SJCRH30 (cell line): ENCODE data around the gene PCDHGC4. TPM values are rescaled to one million over a fixed set of nuclear protein-coding genes. Genes with fewer than 3 reads are reported as not detected.
A peak's percentile ranks its signal among the peaks of the same experiment; 100 is the strongest.

ENCODE experiments used
- DNase-seq, 2 experiments: peaks; one replicate each; pipeline ENCODE4 v3.0.0-alpha.2; 2015 to 2020
- H3K27ac ChIP-seq: fragments of 250-450 bp; sonication (Bioruptor Pico); 2 replicates; pipeline ENCODE4 v1.5.1; 2020; ENCODE audit warnings: mild to moderate bottlenecking, moderate library complexity
- H3K27me3 ChIP-seq: fragments of 250-450 bp; sonication (Bioruptor Pico); 2 replicates; pipeline ENCODE4 v1.5.1; 2020; ENCODE audit warnings: mild to moderate bottlenecking, moderate library complexity
- H3K36me3 ChIP-seq: fragments of 250-450 bp; sonication (Bioruptor Pico); 2 replicates; pipeline ENCODE4 v1.5.1; 2020; ENCODE audit warnings: mild to moderate bottlenecking, moderate library complexity
- H3K4me1 ChIP-seq: fragments of 250-450 bp; sonication (Bioruptor Pico); 2 replicates; pipeline ENCODE4 v1.5.1; 2020; ENCODE audit warnings: mild to moderate bottlenecking, moderate library complexity
- H3K4me3 ChIP-seq: fragments of 250-450 bp; sonication (Bioruptor Pico); 2 replicates; pipeline ENCODE4 v1.5.1; 2020; ENCODE audit warnings: mild to moderate bottlenecking, moderate library complexity
- H3K9me3 ChIP-seq: fragments of 250-450 bp; sonication (Bioruptor Pico); replicated peaks from 2 replicates; pipeline ENCODE4 v1.5.1; 2020; ENCODE audit warnings: mild to moderate bottlenecking, moderate library complexity
- total RNA-seq: library from RNA; depleted of rRNA; stranded (reverse); fragments of >200 nt; shearing (Covaris generic); gene quantifications from 2 replicates; pipeline ENCODE4 v1.2.3, GENCODE V29; 2014; rRNA removed

PCDHGC4 gene
- total RNA-seq = 3.4 and 3.6 TPM in 2 replicates

GRCh38 chr5:141484641-141485311 is at the start of gene PCDHGC4:
PCDHGC4 (plus strand) TSS chr5:141485030; CDS start chr5:141485174, 144 bp downstream.
- no peak for DNase-seq
- no peak within 1 kb of the TSS for H3K4me3 ChIP-seq
- peaks cover 17% of the 10 kb centered on the region for H3K9me3 ChIP-seq
- no peaks in the 10 kb centered on the region for H3K27me3 ChIP-seq
- H3K4me1 ChIP-seq = peaks cover 1% of the 10 kb centered on the region
- H3K36me3 ChIP-seq = peaks cover 97% of the 10 kb centered on the region
- no peak within 1 kb of the TSS for H3K27ac ChIP-seq

GRCh38 chr5:141437221-141437620 is 47.6 kb upstream of the PCDHGC4 start:
- DNase-seq = no peak
- Histone ChIP-seq H3K36me3 (no peaks in the 10 kb centered on the region), H3K27me3 (no peaks in the 10 kb centered on the region), H3K9me3 (no peaks in the 10 kb centered on the region), H3K4me1 (no peaks in the 10 kb centered on the region), H3K27ac (no peak overlapping the region), H3K4me3 (no peak overlapping the region)

GRCh38 chr5:141439411-141440141 is 45.3 kb upstream of the PCDHGC4 start:
- Histone ChIP-seq H3K4me1 (no peaks in the 10 kb centered on the region), H3K4me3 (no peak overlapping the region), H3K27me3 (no peaks in the 10 kb centered on the region), H3K27ac (no peak overlapping the region), H3K9me3 (0 out of 2 replicates have a peak, but pooled peaks cover 2% of the 10 kb centered on the region), H3K36me3 (no peaks in the 10 kb centered on the region)
- DNase-seq = peak in 1 of 2 experiments; percentile 2

DNA sequence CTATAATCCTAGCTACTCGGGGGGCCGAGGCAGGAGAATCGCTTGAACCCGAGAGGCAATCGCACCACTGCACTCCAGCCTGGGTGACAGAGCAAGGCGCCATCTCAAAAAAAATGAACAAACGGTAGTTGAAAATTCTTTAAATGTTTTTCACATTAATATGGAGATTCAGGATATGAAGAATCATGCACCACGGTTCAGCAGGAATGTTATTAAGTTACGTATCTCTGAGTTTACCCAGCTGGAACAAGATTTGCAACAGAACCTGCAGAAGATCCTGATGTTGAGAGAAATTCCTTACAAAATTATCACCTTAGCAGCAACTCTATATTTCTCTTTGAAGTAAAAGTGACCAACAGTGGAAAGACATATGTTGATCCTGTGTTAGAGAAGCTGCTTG is 44.5 kb upstream of the PCDHGC4 start:
- Histone ChIP-seq H3K4me3 (no peak overlapping the region), H3K9me3 (0 out of 2 replicates have a peak, but pooled peaks cover 4% of the 10 kb centered on the region)
- no peak for DNase-seq

DNA sequence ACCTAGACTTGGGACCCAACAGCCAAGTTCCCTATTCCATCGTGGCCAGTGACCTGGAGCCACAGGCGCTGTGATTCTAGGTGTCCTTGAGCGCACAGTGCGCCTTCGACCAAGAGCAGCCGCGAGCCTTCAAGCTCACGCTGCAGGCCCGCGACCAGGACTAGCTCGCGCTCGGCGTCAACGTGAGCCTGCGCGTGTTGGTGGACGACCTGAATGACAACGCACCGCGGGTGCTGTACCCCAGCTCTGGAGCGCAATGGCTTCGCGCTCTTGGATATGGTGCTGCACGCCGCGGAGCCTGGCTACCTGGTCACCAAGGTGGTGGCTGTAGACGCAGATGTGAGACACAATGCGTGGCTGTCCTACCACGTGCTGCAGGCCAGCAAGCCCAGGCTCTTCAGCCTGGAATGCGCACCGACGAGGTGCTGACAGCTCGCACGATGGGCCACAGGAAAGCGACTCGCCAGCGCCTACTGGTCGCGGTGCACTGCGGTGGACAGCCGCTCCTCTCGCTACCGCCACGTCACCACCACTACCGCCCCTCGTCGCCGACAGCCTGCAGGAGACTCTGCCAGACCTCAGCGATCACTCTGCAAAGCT is 43.2 kb upstream of the PCDHGC4 start:
- Histone ChIP-seq H3K4me1 (no peaks in the 10 kb centered on the region), H3K27me3 (no peaks in the 10 kb centered on the region), H3K27ac (no peak overlapping the region), H3K36me3 (no peaks in the 10 kb centered on the region), H3K4me3 (no peak overlapping the region), H3K9me3 (0 out of 2 replicates have a peak, but pooled peaks cover 4% of the 10 kb centered on the region)
- DNase-seq = no peak

More for the DNA sequence above, 44.5 kb upstream of the PCDHGC4 start:
- no peak overlapping the region for H3K27ac ChIP-seq
- H3K4me1 ChIP-seq = no peaks in the 10 kb centered on the region
- H3K27me3 ChIP-seq = no peaks in the 10 kb centered on the region
- no peaks in the 10 kb centered on the region for H3K36me3 ChIP-seq

DNA sequence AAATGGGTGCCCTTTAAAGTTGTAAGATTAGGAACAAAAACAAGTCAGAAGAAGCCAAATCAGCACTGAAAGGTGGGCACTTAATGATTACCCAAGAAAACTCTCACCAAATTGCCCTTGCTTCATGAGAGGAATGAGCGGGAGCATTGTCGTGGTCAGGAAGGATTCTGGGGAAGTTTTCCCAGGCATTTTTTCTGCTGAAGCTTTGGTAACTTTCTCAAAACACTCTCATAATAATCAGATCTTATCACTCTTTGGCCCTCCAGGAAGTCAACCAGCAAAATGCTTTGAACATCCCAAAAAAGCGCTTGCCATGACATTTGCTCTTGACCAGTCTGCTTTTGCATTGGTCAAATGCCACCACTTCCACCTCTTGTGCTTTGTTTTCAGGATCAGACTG is 19.5 kb upstream of the PCDHGC4 start:
- 0 out of 2 replicates have a peak, but pooled peaks cover 2% of the 10 kb centered on the region for H3K4me1 ChIP-seq
- no peak overlapping the region for H3K4me3 ChIP-seq
- no peak for DNase-seq
- no peak overlapping the region for H3K27ac ChIP-seq
- no peaks in the 10 kb centered on the region for H3K27me3 ChIP-seq
- no peaks in the 10 kb centered on the region for H3K36me3 ChIP-seq
- no peaks in the 10 kb centered on the region for H3K9me3 ChIP-seq

- H3K4me1 ChIP-seq = peaks cover 17% of the 10 kb centered on the region
- peak; percentile 95 to 98 for DNase-seq
Observed at GRCh38 chr5:141475625-141476131, 9.2 kb upstream of the PCDHGC4 start, which contains the start of gene PCDHGC3. PCDHGC3 (plus strand) TSS chr5:141475966; CDS start chr5:141476117, 151 bp downstream.

DNA sequence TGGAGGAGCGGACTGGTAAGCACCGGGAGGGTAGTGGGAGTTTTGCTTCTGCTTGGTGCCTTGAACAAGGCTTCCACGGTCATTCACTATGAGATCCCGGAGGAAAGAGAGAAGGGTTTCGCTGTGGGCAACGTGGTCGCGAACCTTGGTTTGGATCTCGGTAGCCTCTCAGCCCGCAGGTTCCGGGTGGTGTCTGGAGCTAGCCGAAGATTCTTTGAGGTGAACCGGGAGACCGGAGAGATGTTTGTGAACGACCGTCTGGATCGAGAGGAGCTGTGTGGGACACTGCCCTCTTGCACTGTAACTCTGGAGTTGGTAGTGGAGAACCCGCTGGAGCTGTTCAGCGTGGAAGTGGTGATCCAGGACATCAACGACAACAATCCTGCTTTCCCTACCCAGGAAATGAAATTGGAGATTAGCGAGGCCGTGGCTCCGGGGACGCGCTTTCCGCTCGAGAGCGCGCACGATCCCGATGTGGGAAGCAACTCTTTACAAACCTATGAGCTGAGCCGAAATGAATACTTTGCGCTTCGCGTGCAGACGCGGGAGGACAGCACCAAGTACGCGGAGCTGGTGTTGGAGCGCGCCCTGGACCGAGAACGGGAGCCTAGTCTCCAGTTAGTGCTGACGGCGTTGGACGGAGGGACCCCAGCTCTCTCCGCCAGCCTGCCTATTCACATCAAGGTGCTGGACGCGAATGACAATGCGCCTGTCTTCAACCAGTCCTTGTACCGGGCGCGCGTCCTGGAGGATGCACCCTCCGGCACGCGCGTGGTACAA is 8.5 kb upstream of the PCDHGC4 start:
- 0 out of 2 replicates have a peak, but pooled peaks cover 2% of the 10 kb centered on the region for H3K9me3 ChIP-seq
- peaks cover 17% of the 10 kb centered on the region for H3K4me1 ChIP-seq
- no peaks in the 10 kb centered on the region for H3K27me3 ChIP-seq
- H3K4me3 ChIP-seq = peak overlapping the region; percentile 70
- H3K36me3 ChIP-seq = peaks cover 31% of the 10 kb centered on the region
- H3K27ac ChIP-seq = peak overlapping the region; percentile 86
- peak; percentile 76 to 83 for DNase-seq

More at GRCh38 chr5:141475625-141476131, 9.2 kb upstream of the PCDHGC4 start, which contains the start of gene PCDHGC3:
- Histone ChIP-seq H3K9me3 (no peaks in the 10 kb centered on the region), H3K27ac (peak within 1 kb of the TSS; percentile 86), H3K27me3 (no peaks in the 10 kb centered on the region), H3K4me3 (peak within 1 kb of the TSS; percentile 70), H3K36me3 (peaks cover 25% of the 10 kb centered on the region)

DNA sequence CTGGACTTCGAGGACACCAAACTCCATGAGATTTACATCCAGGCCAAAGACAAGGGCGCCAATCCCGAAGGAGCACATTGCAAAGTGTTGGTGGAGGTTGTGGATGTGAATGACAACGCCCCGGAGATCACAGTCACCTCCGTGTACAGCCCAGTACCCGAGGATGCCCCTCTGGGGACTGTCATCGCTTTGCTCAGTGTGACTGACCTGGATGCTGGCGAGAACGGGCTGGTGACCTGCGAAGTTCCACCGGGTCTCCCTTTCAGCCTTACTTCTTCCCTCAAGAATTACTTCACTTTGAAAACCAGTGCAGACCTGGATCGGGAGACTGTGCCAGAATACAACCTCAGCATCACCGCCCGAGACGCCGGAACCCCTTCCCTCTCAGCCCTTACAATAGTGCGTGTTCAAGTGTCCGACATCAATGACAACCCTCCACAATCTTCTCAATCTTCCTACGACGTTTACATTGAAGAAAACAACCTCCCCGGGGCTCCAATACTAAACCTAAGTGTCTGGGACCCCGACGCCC is 7.7 kb upstream of the PCDHGC4 start:
- Histone ChIP-seq H3K4me1 (peaks cover 17% of the 10 kb centered on the region), H3K27me3 (no peaks in the 10 kb centered on the region), H3K9me3 (peaks cover 5% of the 10 kb centered on the region; the same call in 1 of the 2 replicates), H3K4me3 (peak overlapping the region; percentile 70), H3K36me3 (peaks cover 37% of the 10 kb centered on the region), H3K27ac (peak overlapping the region; percentile 86)
- DNase-seq = peak in 1 of 2 experiments; percentile 31

- Histone ChIP-seq H3K27me3 (no peaks in the 10 kb centered on the region), H3K9me3 (peaks cover 6% of the 10 kb centered on the region; the same call in 1 of the 2 replicates), H3K4me1 (peaks cover 17% of the 10 kb centered on the region), H3K4me3 (peak overlapping the region; percentile 70), H3K27ac (no peak overlapping the region), H3K36me3 (peaks cover 44% of the 10 kb centered on the region)
- DNase-seq = peak in 1 of 2 experiments; percentile 47
Observed at GRCh38 chr5:141477815-141478214, 7.0 kb upstream of the PCDHGC4 start.

DNA sequence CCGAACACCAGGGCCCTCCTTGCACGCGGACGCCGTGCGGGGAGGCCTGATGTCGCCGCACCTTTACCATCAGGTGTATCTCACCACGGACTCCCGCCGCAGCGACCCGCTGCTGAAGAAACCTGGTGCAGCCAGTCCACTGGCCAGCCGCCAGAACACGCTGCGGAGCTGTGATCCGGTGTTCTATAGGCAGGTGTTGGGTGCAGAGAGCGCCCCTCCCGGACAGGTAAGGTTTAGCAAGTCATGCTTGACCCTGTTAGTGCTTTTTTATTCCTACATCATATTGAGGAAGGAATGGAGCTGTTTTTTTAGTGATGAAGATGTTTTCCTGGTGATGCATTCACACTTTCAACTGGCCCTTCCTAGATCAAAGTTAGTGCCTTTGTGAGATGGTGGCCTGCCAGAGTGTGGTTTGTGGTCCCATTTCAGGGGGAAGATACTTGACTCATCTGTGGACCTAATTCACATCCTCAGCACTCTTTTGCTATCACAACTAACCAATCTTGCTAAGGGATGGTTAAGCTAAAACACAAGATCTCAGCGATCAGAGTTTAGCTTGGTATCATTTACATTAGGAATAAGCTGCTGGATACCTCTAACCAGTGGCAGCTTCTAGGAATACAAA is 6.4 kb upstream of the PCDHGC4 start:
- peak in 1 of 2 experiments; percentile 25 for DNase-seq
- peak overlapping the region; percentile 70 for H3K4me3 ChIP-seq
- peaks cover 50% of the 10 kb centered on the region for H3K36me3 ChIP-seq
- H3K27me3 ChIP-seq = no peaks in the 10 kb centered on the region
- H3K4me1 ChIP-seq = peaks cover 17% of the 10 kb centered on the region
- H3K27ac ChIP-seq = no peak overlapping the region
- H3K9me3 ChIP-seq = peaks cover 10% of the 10 kb centered on the region; the same call in 1 of the 2 replicates

DNA sequence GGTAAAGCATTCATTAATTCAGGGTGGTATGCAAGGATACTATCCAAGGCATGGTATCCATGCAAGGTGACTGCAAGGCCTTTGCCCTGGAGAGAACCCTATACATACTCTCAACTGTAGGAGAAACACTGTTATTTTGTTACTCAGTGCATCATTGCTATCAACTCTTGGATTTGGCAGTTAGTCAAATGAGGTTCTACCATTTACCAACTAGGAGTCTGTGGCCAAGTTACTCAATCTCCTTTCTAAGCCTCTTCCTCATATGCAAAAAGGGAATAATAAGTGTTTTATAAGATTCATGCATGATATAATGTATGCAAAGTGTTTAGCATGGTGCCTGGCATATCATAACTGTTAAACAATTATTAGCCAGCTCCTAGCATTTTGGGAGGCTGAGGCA is 5.1 kb upstream of the PCDHGC4 start:
- DNase-seq = no peak
- peaks cover 17% of the 10 kb centered on the region for H3K4me1 ChIP-seq

DNA sequence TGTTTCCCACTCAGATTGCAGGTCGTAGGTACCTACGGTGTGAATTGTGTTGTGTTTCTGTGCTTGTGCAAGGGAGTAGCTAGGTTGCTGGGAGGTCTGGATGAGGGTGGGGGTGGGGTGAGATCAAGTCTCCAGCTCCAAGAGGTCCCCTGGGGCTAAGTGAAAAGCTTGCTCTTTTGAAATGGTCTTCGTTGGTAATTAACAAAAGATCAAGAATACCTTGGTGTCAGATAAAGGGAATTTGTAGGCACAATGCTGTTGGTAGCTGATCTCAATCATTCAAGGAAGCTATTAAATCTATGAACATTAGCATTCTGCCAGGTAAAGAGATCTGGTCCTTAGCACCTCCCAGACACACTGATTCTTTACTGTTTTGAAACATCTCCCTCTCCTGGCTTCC is 928 bp upstream of the PCDHGC4 start:
- H3K27me3 ChIP-seq = no peaks in the 10 kb centered on the region
- H3K36me3 ChIP-seq = peaks cover 96% of the 10 kb centered on the region
- H3K9me3 ChIP-seq = peaks cover 15% of the 10 kb centered on the region
- H3K4me1 ChIP-seq = peaks cover 10% of the 10 kb centered on the region
- DNase-seq = no peak
- H3K27ac ChIP-seq = no peak overlapping the region
- H3K4me3 ChIP-seq = no peak overlapping the region

More for the DNA sequence above, 5.1 kb upstream of the PCDHGC4 start:
- H3K4me3 ChIP-seq = no peak overlapping the region
- H3K36me3 ChIP-seq = peaks cover 64% of the 10 kb centered on the region
- no peaks in the 10 kb centered on the region for H3K27me3 ChIP-seq
- H3K27ac ChIP-seq = no peak overlapping the region
- H3K9me3 ChIP-seq = peaks cover 15% of the 10 kb centered on the region
